Measurements from ENCODE around the gene THAP12.

THAP12 gene

GRCh38 chr11:76368490-76368889 lies 12.4 kb downstream of the THAP12 start:
- TF ChIP-seq POLR2AphosphoS5 (IDR thresholded peaks at IDR 0.05; ENCODE audit: low read depth, low read length) (no peak), FOXP2 (optimal IDR thresholded peaks at IDR 0.05; ENCODE audit: borderline replicate concordance, extremely low read depth, extremely low read length, insufficient read depth) (no peak), REST (IDR thresholded peaks at IDR 0.05; ENCODE audit: insufficient read depth in 1 of 2, low read depth in 2 of 2, low read length in 2 of 2) (no peak), TAF1 (IDR thresholded peaks at IDR 0.05; ENCODE audit: borderline replicate concordance, insufficient read depth, low read length) (no peak)

- TF ChIP-seq FOXP2 (optimal IDR thresholded peaks at IDR 0.05; ENCODE audit: borderline replicate concordance, extremely low read depth, extremely low read length, insufficient read depth) (no peak), TAF1 (IDR thresholded peaks at IDR 0.05; ENCODE audit: borderline replicate concordance, insufficient read depth, low read length) (no peak), SIN3A (IDR thresholded peaks at IDR 0.05; ENCODE audit: borderline replicate concordance, insufficient read depth, low read length) (no peak)
These were observed 15.8 kb downstream of the THAP12 start for GRCh38 chr11:76365038-76365679.

GRCh38 chr11:76362716-76363115 lies 18.2 kb downstream of the THAP12 start:
- TF ChIP-seq FOXP2 (optimal IDR thresholded peaks at IDR 0.05; ENCODE audit: borderline replicate concordance, extremely low read depth, extremely low read length, insufficient read depth) (no peak), REST (IDR thresholded peaks at IDR 0.05; ENCODE audit: insufficient read depth in 1 of 2, low read depth in 2 of 2, low read length in 2 of 2) (no peak), POLR2AphosphoS5 (IDR thresholded peaks at IDR 0.05; ENCODE audit: low read depth, low read length) (no peak), TAF1 (IDR thresholded peaks at IDR 0.05; ENCODE audit: borderline replicate concordance, insufficient read depth, low read length) (no peak), SIN3A (IDR thresholded peaks at IDR 0.05; ENCODE audit: borderline replicate concordance, insufficient read depth, low read length) (no peak)

GRCh38 chr11:76361776-76362175 lies 19.2 kb downstream of the THAP12 start:
- TF ChIP-seq TAF1 (IDR thresholded peaks at IDR 0.05; ENCODE audit: borderline replicate concordance, insufficient read depth, low read length) (no peak), SIN3A (IDR thresholded peaks at IDR 0.05; ENCODE audit: borderline replicate concordance, insufficient read depth, low read length) (no peak), FOXP2 (optimal IDR thresholded peaks at IDR 0.05; ENCODE audit: borderline replicate concordance, extremely low read depth, extremely low read length, insufficient read depth) (no peak), REST (IDR thresholded peaks at IDR 0.05; ENCODE audit: insufficient read depth in 1 of 2, low read depth in 2 of 2, low read length in 2 of 2) (no peak), POLR2AphosphoS5 (IDR thresholded peaks at IDR 0.05; ENCODE audit: low read depth, low read length) (no peak)

GRCh38 chr11:76361374-76361773 lies 19.6 kb downstream of the THAP12 start:
- TF ChIP-seq FOXP2 (optimal IDR thresholded peaks at IDR 0.05; ENCODE audit: borderline replicate concordance, extremely low read depth, extremely low read length, insufficient read depth) (no peak), SIN3A (IDR thresholded peaks at IDR 0.05; ENCODE audit: borderline replicate concordance, insufficient read depth, low read length) (no peak), TAF1 (IDR thresholded peaks at IDR 0.05; ENCODE audit: borderline replicate concordance, insufficient read depth, low read length) (no peak), REST (IDR thresholded peaks at IDR 0.05; ENCODE audit: insufficient read depth in 1 of 2, low read depth in 2 of 2, low read length in 2 of 2) (no peak), POLR2AphosphoS5 (IDR thresholded peaks at IDR 0.05; ENCODE audit: low read depth, low read length) (no peak)

Data from PFSK-1 (cell line).